Dedifferentiated amniotic fluid mesenchymal stem cell (primary cell): ENCODE measurements around the gene GLI3.

Experiments used
- DNase-seq: peaks from one replicate; pipeline ENCODE4 v3.0.0-alpha.2; 2016; ENCODE audit errors: extremely low spot score

GLI3 gene

DNA sequence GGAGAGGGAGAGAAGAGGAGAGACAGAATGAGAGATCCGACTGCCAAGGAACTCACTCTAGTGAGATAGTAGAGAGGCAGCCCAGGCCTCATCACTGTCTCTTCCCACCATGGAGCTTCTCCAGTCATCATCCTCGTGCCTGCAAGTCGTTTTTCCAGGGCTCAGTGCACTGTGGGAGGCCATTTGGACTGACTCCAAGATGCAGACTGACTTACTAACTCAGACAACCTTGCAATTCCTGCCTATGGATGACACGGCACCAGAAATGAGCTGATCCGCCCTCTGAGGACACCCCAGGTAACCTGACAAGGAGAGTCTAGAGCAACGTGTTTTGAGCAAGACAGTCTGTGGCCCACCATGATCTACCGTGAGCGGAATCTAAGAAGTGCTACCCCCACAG, 154.9 kb downstream of the GLI3 start:
- DNase-seq = no peak

- no peak for DNase-seq
Measured at GRCh38 chr7:42081671-42082070, 155.3 kb downstream of the GLI3 start.

DNA sequence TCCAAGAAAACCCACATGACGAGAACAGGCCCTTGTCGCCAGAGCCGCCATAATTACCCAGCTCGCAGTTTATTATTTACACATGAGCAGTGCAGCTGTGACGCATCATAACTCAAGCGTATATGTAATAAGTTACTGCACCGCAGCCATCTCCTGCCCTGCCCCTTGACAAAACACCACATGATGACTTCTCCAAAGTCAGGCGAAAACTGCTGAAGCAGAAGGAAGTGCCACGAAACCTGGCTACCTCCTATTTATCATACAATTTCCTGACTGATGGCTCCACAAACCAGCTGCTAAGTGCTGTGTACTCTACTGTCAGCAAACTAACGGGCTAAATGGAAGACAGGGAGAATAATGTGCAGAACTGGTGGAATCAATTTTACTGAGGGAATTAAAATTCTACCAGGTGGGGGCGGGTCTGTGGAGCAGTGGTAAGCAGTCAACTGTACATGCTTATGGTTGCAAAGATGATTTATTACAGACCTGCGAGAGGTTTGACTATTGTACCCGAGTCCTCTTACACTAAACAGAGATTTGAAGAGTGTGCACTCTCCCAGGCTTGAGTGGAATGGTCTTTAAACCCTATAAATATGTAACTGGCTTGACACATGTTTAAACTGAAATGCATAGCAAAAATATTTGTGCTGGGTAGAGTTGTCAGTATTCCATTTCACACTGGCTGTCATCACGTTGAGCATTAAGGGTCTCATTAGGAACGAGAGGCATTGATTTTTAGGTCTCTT, 156.0 kb downstream of the GLI3 start:
- no peak for DNase-seq

DNA sequence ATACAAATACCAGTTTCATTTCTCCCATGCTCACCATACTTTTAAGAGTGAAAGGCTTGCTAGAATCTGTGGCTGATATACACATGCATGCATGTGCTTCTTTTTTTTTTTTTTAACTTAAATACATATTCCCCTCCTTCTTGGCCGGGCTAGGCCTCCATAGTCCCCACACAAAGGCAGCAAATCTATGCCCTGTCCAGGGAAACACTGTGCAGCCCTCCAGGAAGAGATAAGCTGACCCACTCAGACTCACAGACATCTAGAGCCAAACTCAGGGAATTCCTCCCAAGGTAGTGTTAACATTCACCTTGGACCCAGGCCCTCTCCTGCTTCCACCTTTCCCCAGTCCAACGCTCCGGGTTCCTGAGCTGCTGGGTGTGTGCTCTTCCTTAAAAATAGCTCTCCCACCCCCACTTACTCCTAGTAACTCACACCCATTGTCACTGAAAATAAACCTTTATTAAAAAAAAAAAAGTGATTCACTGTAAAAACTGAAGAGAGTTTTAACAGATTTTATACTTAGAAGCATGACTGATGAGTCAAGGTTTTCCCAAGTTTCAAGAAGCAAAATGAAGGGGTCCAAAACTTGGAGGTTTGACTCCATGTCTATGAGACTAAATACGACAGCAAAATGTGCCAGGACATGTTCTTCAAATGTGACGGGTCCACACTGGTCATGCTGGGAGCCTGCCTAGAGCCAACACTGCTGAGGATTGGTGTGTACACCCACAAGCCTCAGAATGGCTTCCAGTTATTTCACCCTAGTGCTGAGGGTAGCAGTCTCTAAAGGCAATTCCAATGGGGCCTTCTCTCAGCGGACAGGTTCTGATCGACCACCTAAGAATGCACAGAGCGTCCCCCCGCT, 159.5 kb downstream of the GLI3 start:
- no peak for DNase-seq

GRCh38 chr7:42076870-42077269, 160.1 kb downstream of the GLI3 start:
- no peak for DNase-seq

DNA sequence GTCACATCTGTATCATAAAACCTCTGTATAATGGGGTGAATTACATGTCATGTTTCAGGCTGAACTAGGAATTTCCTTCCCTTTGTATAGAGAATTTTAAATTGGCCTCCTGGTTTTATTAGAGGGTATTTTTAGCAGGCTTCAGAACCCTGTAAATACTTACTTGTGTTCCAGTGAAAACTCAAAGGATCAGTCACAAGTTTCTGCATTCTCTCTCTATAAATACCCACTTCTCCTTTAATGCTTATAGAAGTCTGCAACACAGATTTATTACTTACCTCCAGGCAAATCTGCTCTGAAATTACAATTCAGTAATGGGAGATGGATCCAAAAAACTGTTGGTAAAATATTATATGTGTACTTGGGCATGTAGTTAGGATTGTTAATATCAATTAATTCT, 161.6 kb downstream of the GLI3 start:
- no peak for DNase-seq

DNA sequence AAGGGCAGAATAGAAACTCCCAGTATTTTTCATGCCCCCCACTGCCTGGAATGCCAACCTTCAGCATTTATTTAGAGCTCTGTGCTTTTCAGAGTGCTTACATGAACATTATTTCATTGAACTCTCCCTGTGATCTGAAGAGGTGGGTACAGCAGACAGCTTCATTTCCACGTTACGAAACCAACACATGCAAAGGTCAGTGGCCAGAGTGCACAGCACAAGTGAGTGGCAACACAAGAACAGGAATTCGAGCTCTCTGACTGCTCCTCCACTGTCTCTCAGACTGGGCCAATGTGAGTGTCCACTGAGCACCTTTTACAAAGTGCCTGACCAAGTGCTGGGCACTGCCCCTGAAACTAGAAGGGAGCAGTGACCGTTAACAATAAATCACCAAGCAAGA, 162.9 kb downstream of the GLI3 start:
- DNase-seq = no peak

DNA sequence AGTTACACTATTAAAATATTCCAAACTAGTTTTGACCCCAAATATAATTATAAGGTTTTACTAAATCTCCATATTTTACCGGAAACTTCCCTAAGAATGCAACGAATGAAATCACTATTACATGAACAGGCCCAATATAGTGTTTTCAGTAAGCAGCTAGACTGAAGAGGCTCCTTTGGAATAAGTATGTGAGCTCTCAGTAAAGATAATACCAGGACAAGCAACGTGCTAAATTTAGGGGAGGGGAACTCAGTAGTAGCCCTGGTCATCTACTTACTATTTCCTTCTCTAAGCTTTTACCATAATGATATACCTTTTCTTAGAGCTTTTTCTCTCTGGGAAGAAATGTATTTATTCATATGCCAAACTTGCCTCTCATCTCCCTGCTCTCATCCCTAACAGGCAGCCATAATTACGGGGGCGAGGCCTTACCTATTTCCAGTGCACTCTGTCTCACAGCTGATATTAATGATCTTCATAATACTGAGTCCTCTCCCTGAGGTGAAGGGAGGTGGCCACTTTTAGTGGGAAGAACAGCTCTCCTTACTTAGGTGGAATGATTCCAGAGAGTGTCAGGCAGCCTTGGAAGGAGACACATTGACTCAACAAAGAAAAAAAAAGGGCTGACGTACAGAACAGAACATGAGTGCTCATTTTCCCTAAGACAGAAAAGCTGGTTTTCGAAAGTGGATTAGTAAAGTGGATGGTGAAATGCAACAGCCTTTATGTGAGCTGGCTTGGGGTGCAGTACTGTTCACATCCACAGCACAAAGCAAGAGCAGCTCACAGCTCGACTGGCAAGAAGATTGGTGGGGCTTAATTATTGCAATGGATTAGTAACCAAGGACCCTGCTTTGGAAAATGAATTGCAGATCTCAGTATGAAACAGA, 165.4 kb downstream of the GLI3 start:
- DNase-seq = no peak

DNA sequence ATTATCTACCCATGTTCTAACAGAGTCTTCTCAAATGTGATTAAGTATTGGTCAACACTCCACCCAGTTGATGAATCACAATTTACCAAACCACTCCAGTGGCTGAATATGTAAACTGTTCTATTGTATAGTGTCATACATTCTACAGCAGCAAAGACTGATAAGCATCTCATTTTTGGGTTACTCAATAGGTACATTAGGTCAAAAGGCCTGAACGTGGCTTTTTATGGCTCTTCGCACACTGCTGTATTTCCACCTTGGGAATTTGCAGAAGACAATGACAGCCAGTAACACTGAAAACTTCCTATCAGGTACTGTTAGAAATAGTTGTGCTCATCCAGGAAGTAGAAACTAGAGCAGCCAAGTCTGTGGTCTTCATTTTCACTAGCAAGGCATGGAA, 166.9 kb downstream of the GLI3 start:
- DNase-seq = no peak

- DNase-seq = no peak
Measured at GRCh38 chr7:42069590-42069989, 167.4 kb downstream of the GLI3 start.

DNA sequence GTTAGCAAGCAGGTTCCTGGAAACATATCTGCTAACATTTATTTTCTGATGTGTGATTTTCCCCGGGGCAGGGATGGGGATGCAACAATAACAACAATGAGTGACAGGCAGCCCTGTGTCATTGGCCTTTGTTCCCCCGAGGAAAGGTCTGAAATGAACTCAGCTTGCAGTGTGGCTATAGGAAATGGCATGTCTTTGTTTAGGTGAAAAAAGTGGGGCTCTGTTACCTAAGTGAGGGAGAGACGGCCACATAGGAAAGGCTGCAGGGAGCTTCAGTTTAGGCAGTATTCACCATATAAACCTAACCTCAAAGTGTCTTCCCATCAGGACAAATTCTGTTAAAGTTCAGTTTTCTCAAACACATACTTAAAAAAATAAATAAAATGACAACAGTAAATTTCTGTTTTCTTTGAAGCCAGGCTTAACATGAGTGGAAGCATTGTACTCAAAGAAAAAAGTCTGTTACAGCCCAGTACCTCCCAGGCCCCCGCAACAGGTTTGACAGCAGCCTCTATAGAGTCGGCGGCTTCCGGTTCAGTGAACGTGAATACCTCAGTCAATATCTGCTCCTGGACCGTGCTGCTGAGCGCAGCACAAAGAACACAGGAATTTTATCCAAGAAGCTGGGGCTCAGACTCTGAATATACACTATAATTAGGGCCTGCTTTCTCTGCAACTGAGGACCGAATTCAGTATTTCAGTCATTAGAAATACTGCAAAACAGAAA, 168.3 kb downstream of the GLI3 start:
- DNase-seq = no peak

GRCh38 chr7:42065942-42066341, 171.1 kb downstream of the GLI3 start:
- no peak for DNase-seq

DNA sequence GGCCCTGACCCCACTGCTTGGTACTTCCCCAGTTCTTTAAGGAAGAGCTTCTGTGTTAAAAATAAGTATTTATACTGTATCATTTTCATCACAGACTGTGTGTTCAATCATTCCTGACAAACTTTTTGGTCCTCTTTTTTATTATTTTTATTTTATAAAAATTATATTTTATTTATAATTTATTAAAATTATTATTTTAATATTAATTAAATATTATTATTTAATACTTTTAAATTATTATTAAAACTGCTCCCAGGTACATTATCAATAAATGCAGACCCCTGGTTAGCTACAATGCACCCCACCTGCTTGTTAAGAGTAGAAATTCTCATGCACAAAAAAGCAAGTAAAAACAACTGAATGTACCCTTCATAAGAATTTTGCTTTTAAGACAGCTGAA, 172.0 kb downstream of the GLI3 start:
- no peak for DNase-seq

DNA sequence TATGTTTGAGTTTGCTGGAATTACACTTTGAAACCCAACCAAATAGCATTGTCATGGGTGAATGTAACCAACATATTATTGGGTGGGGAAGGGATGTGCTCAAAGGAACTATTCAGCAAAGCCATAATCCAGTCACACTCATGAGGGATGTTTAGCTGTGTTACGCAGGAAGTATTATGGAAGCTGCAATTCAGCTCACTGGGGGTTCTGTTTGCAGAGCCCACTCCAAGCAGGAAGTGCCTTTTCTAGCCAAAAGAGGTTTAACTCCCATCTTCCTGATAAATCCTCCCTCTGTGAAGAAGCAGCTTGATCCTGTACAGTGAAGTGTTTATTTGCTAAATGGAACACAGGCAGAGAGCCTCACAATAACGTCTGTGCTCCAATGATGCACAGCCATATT, 172.5 kb downstream of the GLI3 start:
- no peak for DNase-seq

GRCh38 chr7:42059275-42059674, 177.7 kb downstream of the GLI3 start:
- no peak for DNase-seq

DNA sequence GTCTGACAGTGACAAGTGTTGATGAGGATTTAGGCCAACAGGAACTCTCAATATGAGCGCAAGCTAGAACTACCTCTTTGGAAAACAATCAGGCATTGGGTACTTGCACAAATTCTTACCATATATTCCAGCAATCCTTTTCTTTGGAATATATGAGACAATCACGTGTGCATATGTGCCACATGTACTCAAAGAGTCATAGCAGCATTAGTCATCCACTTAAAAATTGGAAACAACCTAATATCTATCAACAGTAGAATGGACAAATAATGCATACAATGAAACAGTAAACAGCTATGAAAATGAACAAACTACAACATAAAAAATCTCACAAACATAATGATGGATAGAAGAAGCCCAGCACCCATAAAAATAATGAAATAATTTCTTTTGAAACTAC, 179.7 kb downstream of the GLI3 start:
- DNase-seq = no peak

DNA sequence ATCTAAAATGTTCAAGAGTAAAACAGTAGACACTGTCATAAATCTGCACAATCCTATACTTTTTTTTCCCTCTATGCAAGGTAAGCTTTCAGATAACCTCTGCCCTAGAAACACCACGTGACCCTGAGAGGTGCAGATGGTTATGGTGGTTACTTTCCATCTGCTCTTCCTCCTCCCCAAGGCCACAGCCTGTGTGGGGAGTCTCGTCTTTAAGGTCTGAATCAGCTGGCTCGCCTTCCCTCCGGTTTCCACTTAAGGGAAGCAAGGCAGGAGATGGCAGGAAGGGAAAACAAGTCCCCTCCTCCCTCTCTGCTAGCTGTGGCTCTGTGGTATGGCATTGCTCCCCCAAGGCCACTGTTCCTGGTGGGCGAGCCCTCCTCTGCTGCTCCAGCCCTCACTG, 181.8 kb downstream of the GLI3 start:
- no peak for DNase-seq

DNA sequence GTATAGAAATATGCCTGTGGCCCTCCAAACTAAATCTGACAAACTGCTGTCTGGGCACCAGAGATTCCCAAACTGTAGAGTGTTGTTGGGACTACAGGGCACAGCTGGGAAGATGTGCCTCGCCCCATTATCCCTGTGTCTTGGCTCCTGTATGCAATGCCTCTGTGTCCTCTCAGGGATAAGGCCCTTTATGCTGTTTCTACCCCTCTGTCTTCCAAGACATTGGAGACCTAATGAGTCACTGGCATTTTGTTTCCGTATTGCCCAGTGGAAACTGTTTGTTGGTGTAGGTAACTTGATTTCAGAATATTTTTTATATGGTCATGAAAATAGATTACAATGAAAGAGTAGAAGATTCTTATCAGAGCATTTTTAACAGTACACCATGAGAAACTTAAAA, 183.2 kb downstream of the GLI3 start:
- no peak for DNase-seq

DNA sequence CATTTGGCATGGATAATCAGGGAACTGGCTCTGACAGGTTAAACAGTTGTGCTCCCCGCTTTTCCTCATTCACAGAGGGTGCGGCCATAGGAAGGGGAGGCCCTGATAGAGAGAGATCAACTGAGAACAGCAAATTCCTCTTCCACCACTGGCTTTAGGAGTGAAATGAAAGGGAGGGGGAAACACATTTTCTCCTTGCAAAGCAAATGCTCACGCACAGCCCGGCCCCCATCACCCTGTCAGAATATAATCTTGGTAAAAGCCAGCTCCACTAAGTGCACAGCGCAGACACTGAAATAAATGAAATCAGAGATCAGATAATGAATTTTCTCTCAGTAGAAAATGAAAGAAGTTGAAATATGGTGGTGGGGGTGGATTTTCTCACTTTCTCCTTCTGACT, 187.2 kb downstream of the GLI3 start:
- DNase-seq = no peak

- DNase-seq = no peak
Measured at GRCh38 chr7:42046483-42046882, 190.5 kb downstream of the GLI3 start.

DNA sequence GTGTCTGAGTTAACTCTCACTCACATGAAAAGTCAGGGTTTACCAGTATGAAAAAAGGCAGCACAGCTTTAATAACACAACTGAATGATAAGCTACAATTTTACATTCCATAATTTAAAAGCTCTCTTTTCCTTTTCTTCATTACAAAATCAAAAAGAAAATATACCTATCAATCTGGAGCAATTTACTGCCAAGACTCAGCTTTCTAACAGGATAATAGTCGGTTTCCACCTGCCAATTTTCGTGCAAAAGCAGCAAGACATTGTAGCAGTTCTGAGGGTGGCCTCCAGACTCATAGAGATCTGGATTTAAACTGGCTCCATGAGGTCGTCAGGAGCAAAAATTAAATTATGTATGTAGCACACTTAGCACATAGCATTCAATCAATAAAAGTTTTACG, 191.0 kb downstream of the GLI3 start:
- no peak for DNase-seq

GRCh38 chr7:42039921-42040320, 197.1 kb downstream of the GLI3 start:
- no peak for DNase-seq
